Heart left ventricle (tissue), 16 donors: ENCODE data around the gene RBM7. TPM values are rescaled to one million over a fixed set of nuclear protein-coding genes. Genes with fewer than 3 reads are reported as not detected.

ENCODE experiments used
- ATAC-seq, 4 donors: fragments of 200-7000 bp; cut with Tn5 transposase; one replicate each; pipeline ENCODE4 v1.9.1; 2020 to 2022; ENCODE audit warnings: moderate library complexity in 4 of 4, mild to moderate bottlenecking in 3 of 4, moderate number of reproducible peaks in 1 of 4
- DNase-seq, 5 donors: peaks; one replicate each; pipeline ENCODE4 v3.0.0-alpha.2; 2020
- H3K27ac ChIP-seq, 12 donors: fragments of 200-600 bp; sonication (generic) in 4 of 12; one replicate each; pipeline versions ENCODE4 v1.5.0 to v1.8.0; 2016 to 2022; ENCODE audit warnings: mild to moderate bottlenecking in 2 of 12
- H3K27me3 ChIP-seq, 9 donors: fragments of 200-600 bp; sonication (generic) in 2 of 9; one replicate each; pipeline versions ENCODE4 v1.5.1 to v1.8.0; 2016 to 2022; ENCODE audit warnings: mild to moderate bottlenecking in 3 of 9
- H3K36me3 ChIP-seq, 9 donors: fragments of 200-600 bp; sonication (generic) in 2 of 9; one replicate each; pipeline versions ENCODE4 v1.5.0 to v1.8.0; 2018 to 2022; ENCODE audit warnings: mild to moderate bottlenecking in 2 of 9
- H3K4me1 ChIP-seq, 12 donors: fragments of 200-600 bp; sonication (generic) in 4 of 12; one replicate each; pipeline versions ENCODE4 v1.5.0 to v1.8.0; 2016 to 2022; ENCODE audit warnings: mild to moderate bottlenecking in 3 of 12
- H3K4me3 ChIP-seq, 12 donors: fragments of 200-600 bp; sonication (generic) in 4 of 12; one replicate each; pipeline versions ENCODE4 v1.5.0 to v1.8.0; 2017 to 2022; ENCODE audit warnings: mild to moderate bottlenecking in 9 of 12, moderate library complexity in 4 of 12
- H3K9me3 ChIP-seq, 12 donors: fragments of 200-600 bp; sonication (generic) in 4 of 12; one replicate each; pipeline versions ENCODE4 v1.5.0 to v1.8.0; 2016 to 2022; ENCODE audit warnings: mild to moderate bottlenecking in 1 of 12
- CTCF ChIP-seq, 12 donors: fragments of 200-600 bp; sonication (generic) in 4 of 12; IDR thresholded peaks; one replicate each; pipeline versions ENCODE4 v1.5.0 to v1.8.0; 2018 to 2022; ENCODE audit warnings: antibody characterized with exemption in 12 of 12, mild to moderate bottlenecking in 5 of 12
- POLR2A ChIP-seq, 2 donors: fragments of 450-650 bp; IDR thresholded peaks; one replicate each; pipeline ENCODE4 v1.6.1; 2017; ENCODE audit warnings: antibody characterized with exemption in 2 of 2, mild to moderate bottlenecking in 2 of 2, moderate library complexity in 2 of 2
- WGBS, 4 donors: extraction: QIAGEN DNeasy Blood & Tissue Kit in 2 of 4; methylation state at CpG; one replicate each; pipeline versions ENCODE4 v1.1.5 to v1.1.7; 2013 to 2018; 5-methylcytosine and 5-hydroxymethylcytosine counted together
- intact Hi-C, 10 donors: fragments of 100-400 bp; cut with DNase I; formaldehyde crosslinking; loops; one replicate each; pipeline versions ENCODE4 v1.11.1 to v1.14.2; 2022
- polyA plus RNA-seq, 2 donors: library from polyadenylated mRNA; stranded (reverse); fragments of 200-250 nt; gene quantifications; one replicate each; pipeline ENCODE4 v1.2.3, GENCODE V29; 2013
- total RNA-seq, 9 donors: library from RNA; depleted of rRNA in 2 of 9; stranded (reverse); fragments of >200 nt in 2 of 9; fragmentation: NEBNext Ultra II Directional in 3 of 9; extraction: Animal tissue kit (Norgen Biotek cat#: 25700) in 3 of 9; gene quantifications; one replicate each; pipeline versions ENCODE4 v1.1.0 to v1.2.4, GENCODE V29; 2016 to 2023
- donor health status: ischemic (EF 13 %, LVEDD 7.1; RV severe dilation, severe dysfunction).
- donor health status: healthy with polysubstance abuse.
- donor health status: DM: no; HTN: yes; CAD: no.
- donor health status: DM: no; HTN: no; CAD: no.
- donor health status: ischemic (EF 25% LVEDD 6.9; RV normal size, moderate dysfunction).
- donor health status: ischemic (EF 25% LVEDD 5.7; RV mildly dilated, moderate dysfunction).
- donor health status: healthy.
- donor health status: DM: yes; HTN: yes; CAD: no.
- donor health status: ischemic (EF 35%, LVEDD 5.7; RV mildly dilated, moderate dysfunction).
- donor health status: nonischemic (EF 11% LVEDD 7.7; RV severe dilation, severe dysfunction).
- donor health status: DM: yes; HTN: yes; CAD: no.
- donor health status: PGD.
- donor health status: ischemic (EF 29% LVEDD 5.4; RV normal size, mild dysfunction).
- donor health status: nonischemic (EF 23%, LVEDD 6.1; RV moderate dilation, normal function).

The RBM7 gene
- total and polyA plus RNA-seq, 11 donors: 2.7 to 28.7 (median 20.5) TPM

GRCh38 chr11:114379394-114380069, 20.9 kb upstream of the RBM7 start:
- H3K9me3 ChIP-seq: peaks cover 0 to 9% (median 0%) of the 10 kb centered on the region in 12 donors
- no peak overlapping the region for H3K27ac ChIP-seq
- H3K36me3 ChIP-seq: no peaks in the 10 kb centered on the region
- H3K4me1 ChIP-seq: peaks cover 0 to 5% (median 0%) of the 10 kb centered on the region in 12 donors
- intact Hi-C loops: no loop called here
- no peak overlapping the region for H3K4me3 ChIP-seq
- 72 to 77% (median 75%) methylated on average over 5 of the region's 5 CpGs for WGBS, 4 donors
- H3K27me3 ChIP-seq: no peaks in the 10 kb centered on the region
- ATAC-seq (peak in 3 of 4 donors; percentile 54 to 60 (median 54)), DNase-seq (no peak)
- TF ChIP-seq POLR2A (IDR thresholded peaks at IDR 0.05): no peak
- no peak for TF ChIP-seq CTCF (IDR thresholded peaks at IDR 0.05)

- TF ChIP-seq POLR2A (IDR thresholded peaks at IDR 0.05) (no peak), CTCF (IDR thresholded peaks at IDR 0.05) (no peak)
- ATAC-seq (no peak), DNase-seq (no peak)
- intact Hi-C loops: no loop called here
- WGBS, 4 donors: 66 to 98% (median 89%) methylated on average over 3 of the region's 3 CpGs
- peaks cover 0 to 14% (median 0%) of the 10 kb centered on the region in 12 donors for H3K4me1 ChIP-seq
- no peak overlapping the region for H3K27ac ChIP-seq
- no peaks in the 10 kb centered on the region for H3K36me3 ChIP-seq
- H3K9me3 ChIP-seq: peaks cover 0 to 9% (median 0%) of the 10 kb centered on the region in 12 donors
- H3K27me3 ChIP-seq: no peaks in the 10 kb centered on the region
- H3K4me3 ChIP-seq: no peak overlapping the region
Measured at GRCh38 chr11:114382509-114382908, 18.0 kb upstream of the RBM7 start.

GRCh38 chr11:114384487-114384886, 16.0 kb upstream of the RBM7 start:
- Histone ChIP-seq H3K27ac (no peak overlapping the region), H3K36me3 (no peaks in the 10 kb centered on the region), H3K27me3 (no peaks in the 10 kb centered on the region), H3K9me3 (peaks cover 0 to 9% (median 0%) of the 10 kb centered on the region in 12 donors), H3K4me1 (peaks cover 0 to 11% (median 0%) of the 10 kb centered on the region in 12 donors), H3K4me3 (no peak overlapping the region)
- 94 to 100% (median 98%) methylated on average over 1 of the region's 1 CpG for WGBS, 4 donors
- TF ChIP-seq CTCF (IDR thresholded peaks at IDR 0.05): no peak
- TF ChIP-seq POLR2A (IDR thresholded peaks at IDR 0.05): no peak
- DNase-seq: no peak
- ATAC-seq: no peak
- intact Hi-C loops: no loop called here

GRCh38 chr11:114386131-114386530, 14.3 kb upstream of the RBM7 start:
- WGBS, 4 donors: 19 to 60% (median 35%) methylated on average over 2 of the region's 2 CpGs
- TF ChIP-seq POLR2A (IDR thresholded peaks at IDR 0.05) (no peak), CTCF (IDR thresholded peaks at IDR 0.05) (no peak)
- H3K27me3 ChIP-seq: no peaks in the 10 kb centered on the region

More at GRCh38 chr11:114386131-114386530, 14.3 kb upstream of the RBM7 start:
- Histone ChIP-seq H3K27ac (no peak overlapping the region), H3K4me3 (no peak overlapping the region), H3K4me1 (peaks cover 0 to 10% (median 0%) of the 10 kb centered on the region in 12 donors), H3K9me3 (peaks cover 0 to 9% (median 0%) of the 10 kb centered on the region in 12 donors), H3K36me3 (no peaks in the 10 kb centered on the region)
- intact Hi-C loops: no loop called here
- DNase-seq (no peak), ATAC-seq (no peak)
